Vagina (tissue), 2 donors: ENCODE results near the gene MYO9A. TPM values are rescaled to one million over a fixed set of nuclear protein-coding genes. Genes with fewer than 3 reads are reported as not detected.

ENCODE experiments used
- DNase-seq, 2 donors: peaks; one replicate each; pipeline ENCODE4 v3.0.0-alpha.2; 2017; ENCODE audit errors: extremely low spot score in 2 of 2
- H3K27ac ChIP-seq: fragments of 200-600 bp; sonication (generic); one replicate; pipeline ENCODE4 v1.5.1; 2019
- H3K27me3 ChIP-seq: fragments of 200-600 bp; sonication (generic); one replicate; pipeline ENCODE4 v1.5.1; 2019
- H3K36me3 ChIP-seq, 2 donors: fragments of 200-600 bp; sonication (generic); one replicate each; pipeline ENCODE4 v1.5.1; 2017 to 2019
- H3K4me1 ChIP-seq: fragments of 200-600 bp; sonication (generic); one replicate; pipeline ENCODE4 v1.5.1; 2019
- H3K4me3 ChIP-seq, 2 donors: fragments of 200-600 bp; sonication (generic); 1 replicate in 1 of 2; 2 replicates in 1 of 2; pipeline ENCODE4 v1.5.1; 2016 to 2019
- H3K9me3 ChIP-seq: fragments of 200-600 bp; sonication (generic); one replicate; pipeline ENCODE4 v1.5.1; 2019
- CTCF ChIP-seq, 3 experiments: fragments of 450-650 bp in 2 of 3; fragments of 200-600 bp in 1 of 3; sonication (generic) in 1 of 3; IDR thresholded peaks; one replicate each; pipeline ENCODE4 v1.5.1; 2017 to 2019; ENCODE audit warnings: antibody characterized with exemption in 3 of 3, mild to moderate bottlenecking in 2 of 3, moderate library complexity in 2 of 3
- POLR2A ChIP-seq, 2 donors: fragments of 450-650 bp; IDR thresholded peaks; one replicate each; pipeline ENCODE4 v1.6.1; 2017; ENCODE audit warnings: antibody characterized with exemption in 2 of 2, mild to moderate bottlenecking in 2 of 2, moderate library complexity in 2 of 2
- POLR2AphosphoS5 ChIP-seq, 2 donors: sonication (generic); formaldehyde crosslinking; IDR thresholded peaks; one replicate each; pipeline ENCODE4 v1.9.0; 2017; ENCODE audit warnings: antibody characterized with exemption in 2 of 2, mild to moderate bottlenecking in 2 of 2, low read depth in 1 of 2; ENCODE audit not compliant: insufficient read depth in 1 of 2
- intact Hi-C: fragments of 100-400 bp; cut with DNase I; formaldehyde crosslinking; loops from one replicate; pipeline ENCODE4 v1.15.1; 2023
- total RNA-seq: library from RNA; depleted of rRNA; stranded (reverse); fragments of >200 nt; gene quantifications from one replicate; pipeline ENCODE4 v1.2.3, GENCODE V29; 2016

Gene MYO9A
- 50.3 TPM for total RNA-seq

- Histone ChIP-seq H3K27me3 (no peaks in the 10 kb centered on the region), H3K27ac (peak within 1 kb of the TSS; percentile 93), H3K4me3 (peak within 1 kb of the TSS; percentile 74 to 91), H3K9me3 (no peaks in the 10 kb centered on the region), H3K4me1 (peaks cover 43% of the 10 kb centered on the region), H3K36me3 (no peaks in the 10 kb centered on the region)
- intact Hi-C loops, result no loop called here
- TF ChIP-seq POLR2AphosphoS5 (IDR thresholded peaks at IDR 0.05; ENCODE audit: insufficient read depth in 1 of 2, low read depth in 1 of 2) (peak; percentile 85 to 87), POLR2A (IDR thresholded peaks at IDR 0.05) (peak; percentile 31 to 34), CTCF (IDR thresholded peaks at IDR 0.05) (no peak)
- peak; percentile 99 for DNase-seq
Observed at GRCh38 chr15:72118017-72118978, at the start of gene MYO9A, which contains the start of gene SENP8. Gene MYO9A (minus strand): TSS chr15:72118150. CDS start chr15:72046563, 71,587 bp downstream. Gene SENP8 (plus strand): TSS chr15:72118403. CDS start chr15:72139624, 21,221 bp downstream.

- Histone ChIP-seq H3K27ac (no peak overlapping the region), H3K27me3 (no peaks in the 10 kb centered on the region), H3K4me1 (no peaks in the 10 kb centered on the region), H3K4me3 (no peak overlapping the region), H3K9me3 (no peaks in the 10 kb centered on the region), H3K36me3 (no peaks in the 10 kb centered on the region)
- TF ChIP-seq POLR2A (IDR thresholded peaks at IDR 0.05) (no peak), CTCF (IDR thresholded peaks at IDR 0.05) (no peak)
- intact Hi-C loops, result no loop called here
- no peak for DNase-seq
Observed at GRCh38 chr15:72167445-72167844, 49.5 kb upstream of the MYO9A start.

GRCh38 chr15:72166716-72167417 is 48.9 kb upstream of the MYO9A start:
- Histone ChIP-seq H3K36me3 (no peaks in the 10 kb centered on the region), H3K27ac (no peak overlapping the region), H3K4me1 (no peaks in the 10 kb centered on the region), H3K9me3 (no peaks in the 10 kb centered on the region), H3K4me3 (no peak overlapping the region), H3K27me3 (no peaks in the 10 kb centered on the region)
- DNase-seq, result no peak
- TF ChIP-seq CTCF (IDR thresholded peaks at IDR 0.05) (no peak), POLR2A (IDR thresholded peaks at IDR 0.05) (no peak), POLR2AphosphoS5 (IDR thresholded peaks at IDR 0.05; ENCODE audit: insufficient read depth in 1 of 2, low read depth in 1 of 2) (no peak)
- intact Hi-C loops, result no loop called here

GRCh38 chr15:72163719-72164118 is 45.8 kb upstream of the MYO9A start:
- Histone ChIP-seq H3K9me3 (no peaks in the 10 kb centered on the region), H3K4me3 (no peak overlapping the region), H3K27ac (no peak overlapping the region), H3K27me3 (no peaks in the 10 kb centered on the region), H3K36me3 (no peaks in the 10 kb centered on the region), H3K4me1 (no peaks in the 10 kb centered on the region)
- TF ChIP-seq POLR2AphosphoS5 (IDR thresholded peaks at IDR 0.05; ENCODE audit: insufficient read depth in 1 of 2, low read depth in 1 of 2), result no peak
- no peak for DNase-seq
- intact Hi-C loops, result no loop called here

- Histone ChIP-seq H3K9me3 (no peaks in the 10 kb centered on the region), H3K27me3 (no peaks in the 10 kb centered on the region), H3K27ac (no peak overlapping the region), H3K4me1 (no peaks in the 10 kb centered on the region), H3K4me3 (no peak overlapping the region), H3K36me3 (no peaks in the 10 kb centered on the region)
- intact Hi-C loops, result no loop called here
- no peak for TF ChIP-seq POLR2A (IDR thresholded peaks at IDR 0.05)
- TF ChIP-seq CTCF (IDR thresholded peaks at IDR 0.05), result no peak
- TF ChIP-seq POLR2AphosphoS5 (IDR thresholded peaks at IDR 0.05; ENCODE audit: insufficient read depth in 1 of 2, low read depth in 1 of 2), result no peak
- DNase-seq, result no peak
Observed at GRCh38 chr15:72162569-72162968, 44.6 kb upstream of the MYO9A start.
